Islet precursor cell (in vitro differentiated cells): ENCODE results near the gene FGD6.
A peak's percentile ranks its signal among the peaks of the same experiment; 100 is the strongest.
"Not testable (repeated sequence)": the region's sequence is repeated elsewhere in the genome, so short reads cannot be mapped to it uniquely, and the experiment has no call there.

ENCODE experiments used
- DNase-seq: peaks from one replicate; pipeline ENCODE4 v3.0.0-alpha.2; 2018

Gene FGD6

DNA sequence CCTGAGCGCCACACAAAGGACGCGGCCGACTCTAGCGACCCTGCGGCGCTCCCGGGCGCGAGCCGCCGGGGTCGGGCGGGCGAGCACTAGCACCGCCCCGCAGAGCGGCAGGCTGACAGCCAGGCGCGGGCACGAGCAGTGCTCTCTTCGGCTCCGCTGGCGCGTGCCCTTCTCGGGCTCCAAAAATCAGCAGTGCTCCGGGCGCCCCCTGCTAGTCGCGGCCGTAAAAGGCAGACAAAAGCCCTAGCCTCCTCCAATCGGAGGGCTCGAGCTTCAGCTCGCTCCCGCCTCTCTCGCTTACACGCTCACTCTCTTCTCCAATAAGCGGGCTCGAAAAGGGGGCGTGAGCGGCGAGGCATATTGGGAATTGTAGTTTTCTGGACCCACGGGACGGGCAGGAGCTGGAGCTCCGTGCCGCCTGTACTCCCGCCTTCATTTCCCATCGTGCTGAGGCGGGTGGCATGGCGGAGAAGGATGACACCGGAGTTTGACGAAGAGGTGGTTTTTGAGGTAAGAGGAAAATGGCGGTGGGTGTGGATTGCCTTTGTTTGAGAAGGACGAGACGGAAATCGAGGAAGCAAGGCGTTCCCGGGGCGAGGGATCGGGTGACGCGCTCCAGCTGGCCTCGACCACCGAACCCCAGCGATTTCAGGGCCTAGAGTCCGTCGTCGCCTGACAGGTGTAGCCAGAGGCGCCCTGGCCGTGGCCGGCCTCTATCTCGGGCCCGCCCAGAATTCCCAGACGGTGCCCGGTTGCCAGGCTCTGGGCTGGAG, at the start of gene FGD6, which contains the start of gene VEZT:
Gene FGD6, minus strand, starts transcription at position 91 of the 773 bp plus-strand sequence. CDS start 227 bp downstream, outside the sequence.
Gene VEZT, plus strand, starts transcription at position 431 of the 773 bp plus-strand sequence. Its CDS starts 44 bp downstream, at position 475.
- peak; percentile 100 for DNase-seq

DNA sequence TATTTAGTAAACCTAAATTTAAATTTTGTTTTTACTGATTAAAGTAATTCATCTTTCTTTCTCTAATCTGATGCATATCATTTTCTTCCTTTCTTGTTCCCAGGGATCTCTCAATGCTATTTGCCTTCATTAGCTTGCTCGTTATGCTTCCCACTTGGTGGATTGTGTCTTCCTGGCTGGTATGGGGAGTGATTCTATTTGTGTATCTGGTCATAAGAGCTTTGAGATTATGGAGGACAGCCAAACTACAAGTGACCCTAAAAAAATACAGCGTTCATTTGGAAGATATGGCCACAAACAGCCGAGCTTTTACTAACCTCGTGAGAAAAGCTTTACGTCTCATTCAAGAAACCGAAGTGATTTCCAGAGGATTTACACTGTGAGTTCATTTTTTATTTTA, 49.0 kb upstream of the FGD6 start:
- no peak for DNase-seq

DNA sequence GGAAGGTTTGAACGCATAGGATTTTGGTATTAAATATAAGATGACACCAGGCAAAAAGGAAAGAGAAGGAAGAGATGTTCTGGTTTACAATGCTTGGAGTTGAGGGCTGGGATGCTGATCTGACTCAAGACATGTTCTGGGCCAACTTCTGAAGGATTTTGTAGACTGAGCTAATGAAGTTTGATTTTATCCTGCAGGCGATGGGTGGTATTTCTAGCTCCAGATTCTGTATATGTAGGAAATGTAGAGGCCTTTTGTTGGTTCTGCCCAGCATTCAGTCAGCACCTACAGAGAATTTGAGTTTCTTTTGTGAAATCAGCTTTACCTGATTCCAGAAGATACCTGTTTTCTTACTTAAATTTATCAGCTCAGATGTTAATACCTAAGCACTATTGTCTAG, 48.5 kb upstream of the FGD6 start:
- no peak for DNase-seq

DNA sequence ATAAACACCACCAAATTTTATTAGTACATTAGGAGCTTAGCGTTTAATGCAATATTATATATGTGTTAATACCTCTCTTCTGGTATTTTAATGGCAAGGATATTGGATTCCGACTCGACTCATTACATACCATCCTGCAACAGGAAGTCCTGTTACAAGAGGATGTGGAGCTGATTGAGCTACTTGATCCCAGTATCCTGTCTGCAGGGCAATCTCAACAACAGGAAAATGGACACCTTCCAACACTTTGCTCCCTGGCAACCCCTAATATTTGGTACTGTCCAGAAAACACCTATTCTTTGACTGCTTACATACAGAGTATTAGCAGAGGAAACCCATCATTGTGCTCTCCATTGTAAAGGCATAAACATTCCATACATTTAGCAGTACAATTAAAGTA, 45.5 kb upstream of the FGD6 start:
- DNase-seq: no peak

DNA sequence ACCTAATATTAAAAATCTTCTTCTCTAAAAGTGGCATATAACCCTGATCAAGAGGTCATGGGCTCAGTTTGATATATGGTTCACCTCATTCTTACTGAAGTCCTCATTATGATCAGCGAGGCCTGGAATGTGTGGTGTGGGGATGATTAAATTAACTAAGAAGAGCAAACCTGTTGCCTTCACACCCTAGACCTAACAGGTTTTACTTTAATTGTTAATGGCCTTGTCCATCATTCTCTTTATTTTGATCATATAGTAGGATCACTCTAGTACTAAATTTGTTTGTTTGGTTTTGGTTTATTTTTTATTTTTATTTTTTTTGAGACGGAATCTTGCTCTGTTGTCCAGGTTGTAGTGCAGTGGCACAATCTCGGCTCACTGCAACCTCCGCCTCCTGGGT, 43.8 kb upstream of the FGD6 start:
- DNase-seq: no peak

DNA sequence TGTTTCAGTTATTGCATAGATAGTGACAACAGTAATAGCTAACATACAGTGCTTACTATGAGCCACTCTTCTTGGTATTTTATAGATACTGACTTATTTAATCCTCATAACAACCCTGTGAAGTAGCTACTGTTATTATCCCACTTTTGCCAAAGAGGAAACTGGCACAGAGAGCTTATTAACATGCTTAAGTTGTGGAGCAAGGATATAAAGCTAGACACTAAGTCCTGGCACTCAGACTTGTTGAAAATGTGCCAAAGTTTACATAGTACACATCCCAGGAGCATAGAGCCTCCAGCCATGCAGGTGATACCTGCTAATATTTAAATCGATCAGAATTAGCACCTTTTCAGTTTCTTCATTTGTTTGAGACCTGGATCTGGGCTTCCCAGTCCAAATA, 42.1 kb upstream of the FGD6 start:
- no peak for DNase-seq

DNA sequence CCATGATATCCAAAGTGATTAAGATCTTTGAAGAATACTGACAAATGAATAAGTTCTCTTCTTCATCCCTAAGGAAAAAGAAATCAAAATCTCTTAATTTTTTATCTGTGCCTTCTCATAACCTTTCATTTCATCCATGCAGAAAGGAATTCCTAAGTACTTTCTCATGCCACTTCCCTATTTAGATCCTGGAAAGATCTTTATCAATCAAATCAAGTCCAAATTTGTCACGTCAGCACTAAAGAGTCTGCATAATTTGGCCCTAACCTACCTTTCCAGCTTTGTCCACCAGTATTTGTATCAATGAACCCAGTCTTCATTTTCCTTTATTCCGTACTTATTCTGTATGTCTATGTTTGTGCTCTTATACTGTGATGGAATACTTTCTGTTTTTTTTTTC, 41.5 kb upstream of the FGD6 start:
- no peak for DNase-seq

DNA sequence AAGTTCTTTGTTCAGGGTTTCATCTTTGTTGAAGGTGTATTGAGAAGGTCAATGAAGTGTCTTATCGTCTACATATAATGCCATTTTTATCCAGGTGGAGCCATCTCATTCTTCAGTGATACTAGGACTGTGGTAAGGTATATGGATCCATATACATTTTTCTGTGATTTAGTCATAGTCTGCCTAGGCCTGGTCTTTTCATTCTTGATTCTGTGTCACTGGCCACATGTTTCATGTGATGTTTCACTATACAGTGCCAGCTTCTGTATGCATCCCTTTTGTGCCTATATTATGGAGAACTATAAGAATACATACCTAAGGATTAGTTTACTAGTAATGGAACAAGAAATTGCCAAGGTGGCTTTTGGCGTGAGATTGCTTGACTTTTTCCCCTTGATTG, 40.9 kb upstream of the FGD6 start:
- no peak for DNase-seq

DNA sequence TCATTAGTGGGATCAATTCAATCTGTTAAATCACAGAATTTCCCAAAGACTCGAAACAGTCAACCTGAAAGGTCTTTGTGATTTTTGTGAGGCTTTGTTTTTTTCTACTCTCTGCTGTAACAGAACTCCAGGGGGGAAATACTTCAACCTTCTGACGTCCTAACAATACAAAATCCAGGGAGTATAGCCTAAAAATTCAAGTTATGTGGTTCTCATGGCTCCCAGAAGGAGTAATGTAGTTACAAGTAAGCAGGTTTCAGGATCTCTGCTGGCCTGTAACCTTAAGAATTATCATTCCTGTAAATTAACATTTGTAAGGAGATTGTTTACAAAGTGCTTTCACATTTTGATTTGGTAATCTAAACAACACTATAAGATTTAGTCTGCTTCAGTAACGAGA, 40.3 kb upstream of the FGD6 start:
- no peak for DNase-seq

DNA sequence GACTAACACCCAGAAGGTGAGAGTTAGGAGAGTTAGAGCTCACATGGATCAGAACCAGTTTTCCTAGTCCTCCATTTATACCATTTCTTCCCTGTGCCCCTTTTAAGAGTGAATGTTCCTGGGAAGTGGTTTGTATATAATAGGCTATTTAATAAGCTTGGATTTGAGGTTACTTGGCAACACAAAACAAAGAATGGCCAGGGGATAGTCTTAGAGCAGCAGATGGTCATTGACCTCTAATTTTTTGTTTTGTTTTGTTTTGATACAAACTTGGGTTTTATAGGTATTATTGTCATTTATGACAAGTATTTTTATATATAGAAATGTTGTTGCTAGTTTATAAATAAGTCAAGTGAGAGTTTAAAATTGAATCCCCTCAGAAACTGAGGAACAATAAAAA, 36.1 kb upstream of the FGD6 start:
- DNase-seq: no peak

DNA sequence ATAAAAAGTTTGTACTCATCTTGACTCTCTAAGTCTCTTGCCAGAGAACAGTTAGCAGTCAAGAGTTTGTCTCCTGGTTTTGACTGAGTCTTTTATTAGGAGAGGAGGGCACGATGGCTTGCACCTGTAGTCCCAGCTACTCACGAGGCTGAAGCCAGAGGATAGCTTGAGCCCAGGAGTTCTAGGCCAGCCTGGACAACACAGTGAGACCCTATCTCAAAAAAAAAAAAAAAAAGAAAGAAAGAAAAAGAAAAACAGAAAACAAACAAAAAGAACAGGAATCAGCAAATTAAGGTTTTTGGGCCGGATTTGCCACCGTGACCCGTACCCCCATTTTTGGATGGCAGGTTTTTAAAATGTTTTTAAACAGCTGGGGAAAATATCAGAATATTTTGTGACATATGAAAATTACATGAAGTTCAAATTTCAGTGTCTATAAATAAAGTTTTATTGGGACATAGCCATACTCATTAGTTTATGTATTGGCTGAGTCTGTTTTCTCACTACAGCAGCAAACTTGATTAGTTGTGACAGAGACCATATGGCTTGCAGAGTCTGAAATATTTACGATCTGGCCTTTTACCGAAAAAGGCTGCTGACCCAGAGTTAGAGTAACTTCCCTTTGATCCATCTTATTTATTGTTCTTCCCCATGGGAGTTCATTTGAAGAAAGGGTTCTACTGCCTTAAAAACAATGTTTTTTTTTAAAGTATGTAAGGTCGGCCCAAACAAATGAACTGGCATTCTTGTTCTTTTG, 31.5 kb upstream of the FGD6 start:
- DNase-seq: no peak

DNA sequence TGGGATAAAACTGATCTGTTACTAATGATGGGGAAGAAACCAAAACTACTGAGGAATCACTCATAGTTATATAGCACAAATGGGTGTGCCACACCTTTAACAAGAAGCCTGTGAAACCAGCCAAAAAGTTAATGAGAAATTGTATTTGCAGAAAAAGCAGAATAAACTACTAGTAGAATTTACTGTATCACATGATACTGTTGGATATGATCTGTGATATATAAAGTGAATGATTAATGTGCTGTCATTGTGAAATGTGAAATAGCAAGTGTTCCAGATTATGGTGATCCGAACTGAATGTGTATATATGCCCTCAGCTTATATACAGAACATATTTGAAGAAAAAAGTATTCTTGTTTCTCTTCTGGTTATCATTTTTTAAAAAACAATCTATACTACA, 30.8 kb upstream of the FGD6 start:
- no peak for DNase-seq

DNA sequence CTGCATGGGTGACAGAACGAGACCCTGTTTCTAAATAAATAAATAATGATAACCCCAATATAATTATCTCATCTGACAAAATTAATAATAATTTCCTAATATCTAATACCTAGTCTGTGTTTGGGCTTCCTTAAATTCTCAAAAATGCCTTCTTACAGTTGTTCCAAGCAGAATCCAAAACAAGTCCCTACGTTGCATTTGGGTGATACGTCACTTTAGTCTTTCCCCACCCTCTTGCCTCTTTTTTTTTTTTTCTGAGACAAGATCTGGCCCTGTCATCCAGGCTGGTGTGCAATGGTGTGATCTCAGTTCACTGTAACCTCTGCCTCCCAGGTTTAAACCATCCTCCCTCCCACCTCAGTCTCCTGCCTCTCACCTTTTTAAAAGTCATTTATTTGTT, 27.1 kb upstream of the FGD6 start:
- no peak for DNase-seq

DNA sequence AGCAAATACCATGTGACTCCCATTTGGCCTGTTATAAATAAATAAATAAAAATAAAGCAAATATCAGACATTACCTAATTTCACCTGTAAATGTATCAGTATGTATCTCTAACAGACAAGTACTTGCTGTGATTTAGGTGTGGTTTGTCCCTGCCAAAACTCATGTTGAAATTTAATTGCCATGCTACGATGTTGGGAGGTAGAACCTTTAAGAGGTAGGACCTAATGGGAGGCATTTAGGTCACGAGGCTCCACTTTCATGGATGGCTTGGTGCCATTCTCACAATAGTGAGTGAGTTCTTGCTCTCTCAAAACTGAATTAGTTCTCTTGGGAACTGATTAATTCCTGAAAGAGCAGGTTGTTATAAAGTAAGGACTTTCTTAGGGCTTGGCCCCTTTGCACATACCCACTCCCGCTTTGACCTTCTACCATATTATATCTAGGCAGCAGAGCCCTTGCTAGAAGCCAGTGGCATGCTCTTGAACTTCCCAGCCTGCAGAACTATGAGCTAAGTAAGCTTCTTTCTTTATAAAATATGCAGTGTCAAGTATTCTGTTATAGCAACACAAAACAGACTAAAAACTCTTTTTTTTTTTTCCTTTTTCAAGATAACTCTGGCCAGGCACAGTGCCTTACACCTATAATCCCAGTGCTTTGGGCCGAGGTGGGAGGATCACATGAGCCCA, 26.4 kb upstream of the FGD6 start:
- DNase-seq: no peak

DNA sequence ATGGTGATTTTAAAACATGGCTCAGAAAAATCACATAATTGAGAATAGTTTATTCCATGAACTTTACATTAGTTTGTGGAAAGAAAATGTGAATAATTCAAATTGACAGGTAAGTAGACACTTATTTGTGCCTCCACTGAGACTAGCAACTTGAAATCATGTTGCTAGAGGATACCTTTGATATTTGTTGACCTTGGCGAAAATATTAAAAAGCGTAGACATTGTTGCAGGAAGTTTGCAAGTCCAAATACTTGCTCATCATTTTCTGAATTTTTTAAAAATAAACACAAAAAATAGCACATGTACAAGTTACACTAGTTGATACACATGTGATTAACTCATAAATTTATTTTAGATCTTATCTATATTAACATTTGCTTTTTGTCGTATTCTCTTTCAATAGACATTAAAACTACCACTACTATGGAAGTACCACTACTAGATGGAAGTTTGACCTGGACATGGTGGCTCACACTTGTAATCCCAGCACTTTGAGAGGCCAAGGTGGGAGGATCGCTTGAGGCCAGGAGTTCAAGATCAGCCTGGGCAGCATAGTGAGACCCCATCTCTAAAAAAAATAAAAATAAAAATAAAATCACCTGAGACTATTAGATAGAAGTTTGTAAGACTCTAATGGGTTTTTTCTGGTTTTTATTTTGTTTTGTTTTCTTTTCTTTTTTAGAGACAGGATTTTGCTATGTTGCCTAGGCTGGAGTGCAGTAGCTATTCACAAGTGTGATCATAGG, 24.7 kb upstream of the FGD6 start:
- no peak for DNase-seq

DNA sequence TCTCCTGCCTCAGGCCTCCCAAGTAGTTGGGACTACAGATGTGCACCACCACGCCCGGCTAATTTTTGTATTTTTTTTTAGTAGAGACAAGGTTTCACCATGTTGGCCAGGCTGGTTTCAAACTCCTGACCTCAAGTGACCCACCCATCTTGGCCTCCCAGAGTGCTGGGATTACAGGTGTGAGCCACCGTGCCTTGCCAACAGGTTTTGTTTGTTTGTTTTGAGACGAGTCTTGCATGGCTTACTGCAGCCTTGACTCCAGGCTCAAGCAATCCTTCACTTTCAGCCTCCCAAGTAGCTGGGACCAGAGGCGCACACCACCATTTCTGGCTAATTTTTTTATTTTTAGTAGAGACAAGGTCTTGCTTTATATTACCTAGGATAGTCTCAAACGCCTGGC, 23.9 kb upstream of the FGD6 start:
- DNase-seq: not testable (repeated sequence)

DNA sequence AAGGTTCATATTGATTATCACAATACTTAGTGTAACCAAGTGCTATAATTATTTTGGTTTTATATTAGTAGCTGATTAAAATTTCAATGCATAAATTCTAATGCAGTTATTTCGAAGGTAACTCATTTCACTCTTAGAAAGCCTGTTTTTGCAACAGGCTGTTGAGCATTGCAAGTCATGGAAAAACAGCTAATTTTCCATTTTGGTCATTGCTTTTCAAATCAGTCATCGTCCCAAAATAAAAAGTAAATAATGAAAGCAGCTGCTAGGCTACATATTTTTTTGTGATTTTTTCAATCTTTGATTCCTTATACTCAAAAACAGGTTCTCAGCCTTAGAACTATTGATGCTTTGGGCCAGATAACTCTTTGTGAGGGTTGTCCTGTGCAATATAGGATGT, 23.3 kb upstream of the FGD6 start:
- no peak for DNase-seq

DNA sequence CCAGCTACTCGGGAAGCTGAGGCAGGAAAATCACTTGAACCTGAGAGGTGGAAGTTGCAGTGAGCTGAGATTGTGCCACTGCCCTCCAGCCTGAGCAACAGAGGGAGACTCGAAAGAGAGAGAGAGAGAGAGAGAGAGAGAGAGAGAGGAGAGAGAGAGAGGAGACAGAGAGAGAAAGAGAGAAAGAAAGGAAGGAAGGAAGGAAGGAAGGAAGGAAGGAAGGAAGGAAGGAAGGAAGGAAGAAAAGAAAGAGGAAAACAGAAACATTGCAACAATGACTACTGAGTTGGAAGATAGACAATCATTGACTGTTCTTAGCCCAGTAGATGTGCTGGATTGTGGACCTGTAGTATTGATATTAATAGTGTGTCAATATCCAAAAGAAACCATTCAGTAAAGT, 22.6 kb upstream of the FGD6 start:
- DNase-seq: not testable (repeated sequence)

DNA sequence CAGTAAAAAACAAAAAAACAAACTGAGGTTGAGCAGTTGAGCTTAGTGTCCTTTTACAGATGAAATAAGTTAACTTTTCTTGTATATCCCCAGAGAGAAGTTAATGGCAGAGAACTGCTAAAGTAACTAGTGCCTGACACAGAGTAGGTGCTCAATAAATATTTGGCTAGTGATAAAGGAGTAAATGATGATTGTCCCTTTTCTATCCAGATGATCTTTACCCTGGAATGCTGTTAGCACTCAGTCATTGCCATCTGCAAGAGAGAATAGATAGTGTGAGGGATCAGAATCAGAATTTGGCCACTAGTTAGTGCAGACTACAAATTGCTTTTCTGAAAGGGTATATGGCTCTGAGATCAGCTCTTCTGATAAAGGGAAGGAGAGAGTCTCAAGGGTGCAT, 21.9 kb upstream of the FGD6 start:
- no peak for DNase-seq

DNA sequence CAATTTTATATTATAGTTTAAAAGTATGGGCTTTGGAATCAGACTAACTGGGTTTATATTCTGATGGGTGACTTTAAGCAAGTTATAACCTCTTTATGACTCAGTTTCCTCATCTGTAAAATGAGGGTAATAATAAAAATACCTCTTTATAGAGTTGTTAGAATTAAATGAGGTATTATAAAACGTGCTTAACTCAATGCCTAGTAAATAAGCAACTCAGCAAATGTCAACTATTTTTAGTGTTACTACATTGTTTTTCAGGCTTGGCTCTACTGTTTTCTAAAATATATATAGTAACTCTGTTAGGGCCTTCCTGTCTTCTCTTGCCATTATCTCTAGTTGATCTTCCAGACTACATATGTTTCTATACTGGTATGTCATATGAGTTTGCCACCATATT, 20.9 kb upstream of the FGD6 start:
- no peak for DNase-seq

DNA sequence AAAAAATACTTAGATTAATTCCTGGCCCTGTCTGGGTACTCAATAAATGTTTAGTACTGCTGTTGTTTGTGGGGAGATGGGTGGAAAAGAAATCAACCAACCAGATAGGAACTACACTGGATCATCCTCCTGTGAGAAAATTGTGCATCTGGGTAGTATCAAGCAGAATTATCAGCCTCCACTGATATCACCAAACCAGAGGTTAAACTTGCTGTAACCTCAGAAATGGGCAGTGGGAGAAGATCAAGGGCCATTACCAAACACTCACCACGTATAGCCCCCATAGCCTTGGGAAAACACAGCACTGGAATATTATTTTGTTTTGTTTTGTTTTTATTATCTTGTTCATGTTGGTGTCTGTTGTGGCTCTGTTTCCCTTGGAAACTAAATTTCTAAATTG, 20.0 kb upstream of the FGD6 start:
- DNase-seq: no peak

DNA sequence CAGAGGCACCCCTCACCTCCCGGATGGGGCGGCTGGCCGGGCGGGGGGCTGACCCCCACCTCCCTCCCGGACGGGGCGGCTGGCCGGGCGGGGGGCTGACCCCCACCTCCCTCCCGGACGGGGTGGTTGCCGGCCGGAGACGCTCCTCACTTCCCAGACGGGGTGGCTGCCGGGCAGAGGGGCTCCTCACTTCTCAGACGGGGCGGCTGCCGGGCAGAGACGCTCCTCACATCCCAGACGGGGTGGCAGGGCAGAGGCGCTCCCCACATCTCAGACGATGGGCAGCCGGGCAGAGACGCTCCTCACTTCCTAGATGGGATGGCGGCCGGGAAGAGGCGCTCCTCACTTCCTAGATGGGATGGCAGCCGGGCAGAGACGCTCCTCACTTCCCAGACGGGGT, 18.4 kb upstream of the FGD6 start:
- not testable (repeated sequence) for DNase-seq

DNA sequence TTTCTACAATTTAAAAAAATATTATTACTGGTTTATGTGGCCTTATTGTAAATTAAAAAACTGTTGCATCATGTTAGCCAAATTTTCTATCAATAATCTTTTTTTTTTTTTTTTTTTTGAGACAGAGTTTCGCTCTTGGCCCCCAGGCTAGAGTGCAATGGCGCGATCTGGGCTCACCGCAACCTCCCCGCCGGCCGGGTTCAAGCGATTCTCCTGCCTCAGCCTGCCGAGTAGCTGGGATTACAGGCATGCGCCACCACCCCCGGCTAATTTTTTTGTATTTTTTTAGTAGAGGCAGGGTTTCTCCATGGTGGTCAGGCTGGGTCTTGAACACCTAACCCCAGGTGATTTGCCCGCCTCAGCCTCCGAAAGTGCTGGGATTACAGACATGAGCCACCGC, 16.9 kb upstream of the FGD6 start:
- not testable (repeated sequence) for DNase-seq
